Liver (tissue), 9 donors: Measurements from ENCODE around the gene PDE4D. TPM values are rescaled to one million over a fixed set of nuclear protein-coding genes. Genes with fewer than 3 reads are reported as not detected.

ENCODE experiments used
- DNase-seq: peaks from one replicate; pipeline ENCODE4 v3.0.0-alpha.2; 2017; ENCODE audit warnings: low spot score
- H3K27ac ChIP-seq, 2 donors: one replicate each; pipeline ENCODE4 v1.7.0; 2013; ENCODE audit warnings: inconsistent platforms in 2 of 2, low read length in 2 of 2, control low read depth in 1 of 2, low read depth in 1 of 2, mild to moderate bottlenecking in 1 of 2
- H3K27me3 ChIP-seq, 4 donors: one replicate each; pipeline versions ENCODE4 v1.6.1 to v1.7.0; 2013; ENCODE audit warnings: low read length in 3 of 4, inconsistent platforms in 1 of 4, mild to moderate bottlenecking in 1 of 4, moderate library complexity in 1 of 4; ENCODE audit not compliant: control insufficient read depth in 4 of 4, insufficient read depth in 4 of 4
- H3K36me3 ChIP-seq, 4 donors: one replicate each; pipeline versions ENCODE4 v1.6.1 to v1.7.0; 2013; ENCODE audit warnings: low read length in 3 of 4, mild to moderate bottlenecking in 3 of 4, low read depth in 1 of 4, moderate library complexity in 1 of 4; ENCODE audit not compliant: control insufficient read depth in 4 of 4, insufficient read depth in 3 of 4
- H3K4me1 ChIP-seq, 4 donors: one replicate each; pipeline versions ENCODE4 v1.6.1 to v1.7.0; 2013; ENCODE audit warnings: low read length in 3 of 4, mild to moderate bottlenecking in 3 of 4, moderate library complexity in 1 of 4; ENCODE audit not compliant: control insufficient read depth in 4 of 4, insufficient read depth in 4 of 4
- H3K4me3 ChIP-seq, 3 donors: one replicate each; pipeline versions ENCODE4 v1.6.1 to v1.7.0; 2013; ENCODE audit warnings: low read length in 3 of 3, control low read depth in 1 of 3, low read depth in 1 of 3, mild to moderate bottlenecking in 1 of 3
- H3K9ac ChIP-seq, 2 donors: one replicate each; pipeline ENCODE4 v1.7.0; 2013; ENCODE audit warnings: low read length in 2 of 2, mild to moderate bottlenecking in 2 of 2, moderate library complexity in 2 of 2, control low read depth in 1 of 2, low read depth in 1 of 2
- H3K9me3 ChIP-seq, 4 donors: one replicate each; pipeline versions ENCODE4 v1.6.1 to v1.7.0; 2013; ENCODE audit warnings: low read length in 3 of 4; ENCODE audit not compliant: control insufficient read depth in 4 of 4
- EGR1 ChIP-seq, 2 donors: IDR thresholded peaks; 2 replicates each; pipeline ENCODE4 v1.6.1; 2016 to 2018; ENCODE audit warnings: antibody characterized with exemption in 2 of 2, low read depth in 2 of 2
- FOXA1 ChIP-seq: IDR thresholded peaks from 2 replicates; pipeline ENCODE4 v1.6.1; 2016; ENCODE audit warnings: antibody characterized with exemption
- FOXA2 ChIP-seq: IDR thresholded peaks from 2 replicates; pipeline ENCODE4 v1.6.1; 2016; ENCODE audit warnings: antibody characterized with exemption
- HNF4A ChIP-seq, 2 donors: conservative IDR thresholded peaks; 2 replicates each; pipeline ENCODE4 v1.6.1; 2016; ENCODE audit warnings: antibody characterized with exemption in 2 of 2, mild to moderate bottlenecking in 2 of 2
- HNF4G ChIP-seq: IDR thresholded peaks from 2 replicates; pipeline ENCODE4 v1.6.1; 2016; ENCODE audit warnings: antibody characterized with exemption
- JUND ChIP-seq, 2 donors: IDR thresholded peaks; 2 replicates each; pipeline ENCODE4 v1.6.1; 2016; ENCODE audit warnings: antibody characterized with exemption in 2 of 2
- NR2F2 ChIP-seq: IDR thresholded peaks from 2 replicates; pipeline ENCODE4 v1.6.1; 2016; ENCODE audit warnings: antibody characterized with exemption
- TAF1 ChIP-seq: conservative IDR thresholded peaks from 2 replicates; pipeline ENCODE4 v1.6.1; 2016; ENCODE audit warnings: antibody characterized with exemption, mild to moderate bottlenecking
- YY1 ChIP-seq: IDR thresholded peaks from 2 replicates; pipeline ENCODE4 v1.6.1; 2016; ENCODE audit warnings: antibody characterized with exemption, mild to moderate bottlenecking
- WGBS: extraction: QIAGEN DNeasy Blood & Tissue Kit; methylation state at CpG from one replicate; pipeline ENCODE4 v1.1.7; 2013; 5-methylcytosine and 5-hydroxymethylcytosine counted together
- polyA plus RNA-seq, 2 donors: library from polyadenylated mRNA; stranded (reverse) in 1 of 2; unstranded in 1 of 2; fragments of 200-250 nt in 1 of 2; fragments of >200 nt in 1 of 2; fragmentation: Nextera tagmentation in 1 of 2; extraction: Ambion mirVana in 1 of 2; gene quantifications; one replicate each; pipeline versions ENCODE4 v1.2.1 to v1.2.3, GENCODE V29; 2013 to 2015
- total RNA-seq, 2 donors: library from RNA; depleted of rRNA; stranded (reverse); fragments of >200 nt; gene quantifications; one replicate each; pipeline ENCODE4 v1.2.3, GENCODE V29; 2014
- TF ChIP-seq, protein P1 (sequence below): IDR thresholded peaks from 2 replicates; pipeline ENCODE4 v1.6.1; 2016; ENCODE audit warnings: antibody characterized with exemption
- TF ChIP-seq, protein P2 (sequence below): fragments of 150-350 bp; IDR thresholded peaks from 2 replicates; pipeline ENCODE4 v1.5.1; 2017; ENCODE audit warnings: improper control_type of control experiment, low read depth, low read length; ENCODE audit not compliant: missing input control
- TF ChIP-seq, protein P3 (sequence below): IDR thresholded peaks from 2 replicates; pipeline ENCODE4 v1.6.1; 2016; ENCODE audit warnings: antibody characterized with exemption
- donor health status: healthy.
- donor health status: healthy.
- donor health status: healthy.
- donor health status: healthy.
- donor health status: healthy.

PDE4D gene
- total and polyA plus RNA-seq, 4 donors: 0.67 to 11.9 (median 6.5) TPM

DNA sequence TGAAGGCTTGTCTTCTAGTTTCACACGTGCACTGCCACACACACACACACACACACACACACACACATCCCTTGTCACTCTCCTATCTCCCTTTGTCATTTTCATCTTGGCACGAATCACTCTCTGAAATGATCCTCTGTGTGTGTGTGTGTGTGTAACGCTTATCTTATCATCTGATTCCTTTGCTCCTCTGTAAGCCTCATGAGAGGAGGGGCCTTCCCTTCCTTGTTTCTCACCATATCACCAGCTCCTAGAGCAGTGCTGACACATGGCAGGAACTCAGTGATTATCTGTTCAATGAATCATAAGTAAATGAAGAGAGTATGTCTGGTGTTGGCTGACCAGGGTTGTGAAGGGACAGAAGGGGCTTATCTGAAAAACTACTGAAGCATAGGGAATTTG is 53.3 kb downstream of the PDE4D start:
- H3K4me1 ChIP-seq: no peaks in the 10 kb centered on the region
- TF ChIP-seq TAF1 (no peak), YY1 (no peak), JUND (IDR thresholded peaks at IDR 0.05) (no peak)
- TF ChIP-seq, protein P1, sequence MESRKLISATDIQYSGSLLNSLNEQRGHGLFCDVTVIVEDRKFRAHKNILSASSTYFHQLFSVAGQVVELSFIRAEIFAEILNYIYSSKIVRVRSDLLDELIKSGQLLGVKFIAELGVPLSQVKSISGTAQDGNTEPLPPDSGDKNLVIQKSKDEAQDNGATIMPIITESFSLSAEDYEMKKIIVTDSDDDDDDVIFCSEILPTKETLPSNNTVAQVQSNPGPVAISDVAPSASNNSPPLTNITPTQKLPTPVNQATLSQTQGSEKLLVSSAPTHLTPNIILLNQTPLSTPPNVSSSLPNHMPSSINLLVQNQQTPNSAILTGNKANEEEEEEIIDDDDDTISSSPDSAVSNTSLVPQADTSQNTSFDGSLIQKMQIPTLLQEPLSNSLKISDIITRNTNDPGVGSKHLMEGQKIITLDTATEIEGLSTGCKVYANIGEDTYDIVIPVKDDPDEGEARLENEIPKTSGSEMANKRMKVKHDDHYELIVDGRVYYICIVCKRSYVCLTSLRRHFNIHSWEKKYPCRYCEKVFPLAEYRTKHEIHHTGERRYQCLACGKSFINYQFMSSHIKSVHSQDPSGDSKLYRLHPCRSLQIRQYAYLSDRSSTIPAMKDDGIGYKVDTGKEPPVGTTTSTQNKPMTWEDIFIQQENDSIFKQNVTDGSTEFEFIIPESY: no peak
- no peaks in the 10 kb centered on the region for H3K9me3 ChIP-seq
- H3K27me3 ChIP-seq: peaks cover 0 to 4% (median 0%) of the 10 kb centered on the region in 4 donors
- H3K4me3 ChIP-seq: no peak overlapping the region
- WGBS: 54% methylated on average over 3 of the region's 3 CpGs
- no peaks in the 10 kb centered on the region for H3K36me3 ChIP-seq
- H3K9ac ChIP-seq: no peak overlapping the region
- no peak overlapping the region for H3K27ac ChIP-seq
- DNase-seq: no peak

DNA sequence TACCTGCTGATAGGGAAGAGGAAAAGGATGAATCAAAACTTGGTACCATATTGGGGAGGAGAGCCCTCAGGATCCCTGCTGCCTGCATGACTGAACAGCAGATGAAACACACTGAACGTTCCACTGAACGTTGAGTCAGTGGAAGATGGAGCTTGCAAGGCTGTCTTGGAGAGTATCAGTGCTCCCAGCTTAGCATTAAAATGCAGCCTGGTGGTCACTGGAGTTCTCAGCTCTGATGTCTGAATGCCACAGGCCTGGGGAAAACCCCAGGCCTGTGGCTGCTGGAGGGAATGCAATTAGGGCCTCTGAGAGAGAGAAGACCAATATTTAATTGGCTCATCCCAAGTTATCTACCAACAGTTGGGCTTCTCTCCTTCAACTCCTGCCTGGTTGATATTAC is 54.5 kb downstream of the PDE4D start:
- H3K4me3 ChIP-seq: no peak overlapping the region
- H3K9ac ChIP-seq: no peak overlapping the region
- no peak for DNase-seq
- WGBS: 85% methylated on average over 2 of the region's 2 CpGs
- H3K27ac ChIP-seq: no peak overlapping the region
- peaks cover 0 to 2% (median under 1%) of the 10 kb centered on the region in 4 donors for H3K4me1 ChIP-seq
- TF ChIP-seq YY1 (no peak), FOXA1 (no peak), NR2F2 (no peak)
- no peaks in the 10 kb centered on the region for H3K36me3 ChIP-seq
- H3K27me3 ChIP-seq: peaks cover 0 to 4% (median 0%) of the 10 kb centered on the region in 4 donors
- H3K9me3 ChIP-seq: no peaks in the 10 kb centered on the region

DNA sequence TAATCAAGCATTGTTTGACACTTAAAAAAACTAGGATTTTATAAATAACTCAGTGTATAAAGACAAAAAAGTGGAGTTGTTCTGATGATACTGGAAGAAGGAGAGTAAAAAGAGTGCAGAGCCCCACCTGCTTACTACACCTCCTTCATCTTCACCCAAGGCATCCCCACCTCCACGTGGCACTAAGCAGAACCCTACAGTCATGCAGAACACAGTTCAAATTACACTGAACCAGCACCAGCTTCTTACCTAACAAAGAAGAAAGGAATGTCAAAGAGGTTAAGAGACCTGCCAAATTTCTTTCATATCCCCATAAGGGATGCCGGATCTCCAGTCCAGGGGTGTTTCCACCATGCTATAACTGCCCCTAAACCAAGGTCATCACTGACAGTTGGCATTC is 55.5 kb downstream of the PDE4D start:
- Histone ChIP-seq H3K27ac (no peak overlapping the region), H3K4me3 (no peak overlapping the region), H3K9me3 (no peaks in the 10 kb centered on the region), H3K4me1 (peaks cover 2 to 7% (median 5%) of the 10 kb centered on the region in 4 donors), H3K27me3 (peaks cover 0 to 4% (median 0%) of the 10 kb centered on the region in 4 donors), H3K9ac (no peak overlapping the region), H3K36me3 (no peaks in the 10 kb centered on the region)
- 71% methylated on average over 2 of the region's 2 CpGs for WGBS
- TF ChIP-seq, protein P2, sequence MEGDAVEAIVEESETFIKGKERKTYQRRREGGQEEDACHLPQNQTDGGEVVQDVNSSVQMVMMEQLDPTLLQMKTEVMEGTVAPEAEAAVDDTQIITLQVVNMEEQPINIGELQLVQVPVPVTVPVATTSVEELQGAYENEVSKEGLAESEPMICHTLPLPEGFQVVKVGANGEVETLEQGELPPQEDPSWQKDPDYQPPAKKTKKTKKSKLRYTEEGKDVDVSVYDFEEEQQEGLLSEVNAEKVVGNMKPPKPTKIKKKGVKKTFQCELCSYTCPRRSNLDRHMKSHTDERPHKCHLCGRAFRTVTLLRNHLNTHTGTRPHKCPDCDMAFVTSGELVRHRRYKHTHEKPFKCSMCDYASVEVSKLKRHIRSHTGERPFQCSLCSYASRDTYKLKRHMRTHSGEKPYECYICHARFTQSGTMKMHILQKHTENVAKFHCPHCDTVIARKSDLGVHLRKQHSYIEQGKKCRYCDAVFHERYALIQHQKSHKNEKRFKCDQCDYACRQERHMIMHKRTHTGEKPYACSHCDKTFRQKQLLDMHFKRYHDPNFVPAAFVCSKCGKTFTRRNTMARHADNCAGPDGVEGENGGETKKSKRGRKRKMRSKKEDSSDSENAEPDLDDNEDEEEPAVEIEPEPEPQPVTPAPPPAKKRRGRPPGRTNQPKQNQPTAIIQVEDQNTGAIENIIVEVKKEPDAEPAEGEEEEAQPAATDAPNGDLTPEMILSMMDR: no peak
- no peak for TF ChIP-seq JUND (IDR thresholded peaks at IDR 0.05)
- no peak for TF ChIP-seq HNF4A (conservative IDR thresholded peaks at IDR 0.05)
- TF ChIP-seq, protein P3, sequence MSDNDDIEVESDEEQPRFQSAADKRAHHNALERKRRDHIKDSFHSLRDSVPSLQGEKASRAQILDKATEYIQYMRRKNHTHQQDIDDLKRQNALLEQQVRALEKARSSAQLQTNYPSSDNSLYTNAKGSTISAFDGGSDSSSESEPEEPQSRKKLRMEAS: no peak
- no peak for TF ChIP-seq EGR1 (IDR thresholded peaks at IDR 0.05; ENCODE audit: low read depth in 2 of 2)
- no peak for TF ChIP-seq FOXA2
- TF ChIP-seq, protein P1: no peak
- TF ChIP-seq HNF4G: no peak
- TF ChIP-seq FOXA1: no peak
- no peak for DNase-seq
